SJCRH30 (cell line): ENCODE results near the gene DNM3. TPM values are rescaled to one million over a fixed set of nuclear protein-coding genes. Genes with fewer than 3 reads are reported as not detected.

Experiments
- DNase-seq, 2 experiments: peaks; one replicate each; pipeline ENCODE4 v3.0.0-alpha.2; 2015 to 2020
- H3K27ac ChIP-seq: fragments of 250-450 bp; sonication (Bioruptor Pico); 2 replicates; pipeline ENCODE4 v1.5.1; 2020; ENCODE audit warnings: mild to moderate bottlenecking, moderate library complexity
- H3K27me3 ChIP-seq: fragments of 250-450 bp; sonication (Bioruptor Pico); 2 replicates; pipeline ENCODE4 v1.5.1; 2020; ENCODE audit warnings: mild to moderate bottlenecking, moderate library complexity
- H3K36me3 ChIP-seq: fragments of 250-450 bp; sonication (Bioruptor Pico); 2 replicates; pipeline ENCODE4 v1.5.1; 2020; ENCODE audit warnings: mild to moderate bottlenecking, moderate library complexity
- H3K4me1 ChIP-seq: fragments of 250-450 bp; sonication (Bioruptor Pico); 2 replicates; pipeline ENCODE4 v1.5.1; 2020; ENCODE audit warnings: mild to moderate bottlenecking, moderate library complexity
- H3K4me3 ChIP-seq: fragments of 250-450 bp; sonication (Bioruptor Pico); 2 replicates; pipeline ENCODE4 v1.5.1; 2020; ENCODE audit warnings: mild to moderate bottlenecking, moderate library complexity
- H3K9me3 ChIP-seq: fragments of 250-450 bp; sonication (Bioruptor Pico); replicated peaks from 2 replicates; pipeline ENCODE4 v1.5.1; 2020; ENCODE audit warnings: mild to moderate bottlenecking, moderate library complexity
- total RNA-seq: library from RNA; depleted of rRNA; stranded (reverse); fragments of >200 nt; shearing (Covaris generic); gene quantifications from 2 replicates; pipeline ENCODE4 v1.2.3, GENCODE V29; 2014

Gene DNM3
- total RNA-seq, 1 experiment from 2014 or later, result 13.7 TPM

- Histone ChIP-seq H3K27me3 (no peaks in the 10 kb centered on the region), H3K4me1 (no peaks in the 10 kb centered on the region), H3K9me3 (no peaks in the 10 kb centered on the region), H3K4me3 (no peak overlapping the region), H3K27ac (no peak overlapping the region), H3K36me3 (no peaks in the 10 kb centered on the region)
- no peak for DNase-seq
These were observed 3.1 kb downstream of the DNM3 start for GRCh38 chr1:171844381-171844780.

DNA sequence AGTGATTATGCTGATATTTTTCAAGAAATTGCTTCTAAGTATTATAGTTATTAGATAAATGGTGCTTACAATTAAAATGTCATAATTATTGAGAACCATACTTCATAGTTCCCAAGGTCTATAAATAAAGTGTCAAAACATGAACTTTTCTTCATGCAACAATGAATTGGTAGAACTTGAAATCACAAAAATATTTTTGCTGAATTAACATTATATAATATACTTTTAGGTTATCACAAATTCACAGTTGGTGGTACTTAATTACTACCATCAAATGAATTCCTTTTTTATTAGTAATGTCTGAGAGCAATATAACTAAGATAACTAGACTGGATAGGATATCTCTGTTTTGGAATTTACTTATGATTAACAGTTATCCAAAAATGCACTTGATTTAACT is 4.7 kb downstream of the DNM3 start:
- H3K27me3 ChIP-seq, result no peaks in the 10 kb centered on the region
- H3K36me3 ChIP-seq, result no peaks in the 10 kb centered on the region
- DNase-seq, result no peak
- H3K4me3 ChIP-seq, result no peak overlapping the region
- no peak overlapping the region for H3K27ac ChIP-seq
- no peaks in the 10 kb centered on the region for H3K4me1 ChIP-seq
- H3K9me3 ChIP-seq, result no peaks in the 10 kb centered on the region

DNA sequence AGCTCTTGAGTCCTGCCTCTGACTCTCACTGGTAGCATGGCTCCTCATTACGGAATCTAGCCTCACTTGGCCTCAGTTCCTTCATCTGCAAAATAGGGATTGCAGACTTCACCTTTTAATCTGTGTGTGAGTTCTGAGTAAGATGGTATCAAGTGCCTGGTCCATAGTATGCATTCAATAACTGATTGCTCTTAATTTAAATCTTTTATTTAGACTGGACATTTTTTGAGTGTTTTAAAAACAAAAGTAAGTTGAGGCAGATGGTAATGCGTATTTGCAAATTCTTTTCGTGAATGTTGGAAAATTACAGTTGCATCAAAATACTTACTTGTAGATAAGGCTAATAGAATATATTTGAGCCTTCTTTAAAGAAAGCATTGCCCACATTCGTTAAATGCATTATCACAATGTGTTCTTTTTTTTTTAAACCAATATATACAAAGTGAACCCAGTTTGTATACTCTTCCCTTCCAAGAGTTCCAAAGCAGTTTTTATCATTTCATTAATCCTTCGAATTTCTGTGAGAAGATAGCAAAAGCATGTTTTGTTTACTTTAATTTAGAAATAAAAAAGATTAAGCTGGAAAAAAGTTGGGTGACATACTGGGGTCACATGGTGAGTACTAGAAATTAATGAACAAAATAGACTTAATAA is 8.1 kb downstream of the DNM3 start:
- no peaks in the 10 kb centered on the region for H3K9me3 ChIP-seq
- 0 out of 2 replicates have a peak, but pooled peaks cover 3% of the 10 kb centered on the region for H3K4me1 ChIP-seq
- H3K36me3 ChIP-seq, result no peaks in the 10 kb centered on the region
- no peaks in the 10 kb centered on the region for H3K27me3 ChIP-seq
- DNase-seq, result no peak
- H3K4me3 ChIP-seq, result no peak overlapping the region
- no peak overlapping the region for H3K27ac ChIP-seq

DNA sequence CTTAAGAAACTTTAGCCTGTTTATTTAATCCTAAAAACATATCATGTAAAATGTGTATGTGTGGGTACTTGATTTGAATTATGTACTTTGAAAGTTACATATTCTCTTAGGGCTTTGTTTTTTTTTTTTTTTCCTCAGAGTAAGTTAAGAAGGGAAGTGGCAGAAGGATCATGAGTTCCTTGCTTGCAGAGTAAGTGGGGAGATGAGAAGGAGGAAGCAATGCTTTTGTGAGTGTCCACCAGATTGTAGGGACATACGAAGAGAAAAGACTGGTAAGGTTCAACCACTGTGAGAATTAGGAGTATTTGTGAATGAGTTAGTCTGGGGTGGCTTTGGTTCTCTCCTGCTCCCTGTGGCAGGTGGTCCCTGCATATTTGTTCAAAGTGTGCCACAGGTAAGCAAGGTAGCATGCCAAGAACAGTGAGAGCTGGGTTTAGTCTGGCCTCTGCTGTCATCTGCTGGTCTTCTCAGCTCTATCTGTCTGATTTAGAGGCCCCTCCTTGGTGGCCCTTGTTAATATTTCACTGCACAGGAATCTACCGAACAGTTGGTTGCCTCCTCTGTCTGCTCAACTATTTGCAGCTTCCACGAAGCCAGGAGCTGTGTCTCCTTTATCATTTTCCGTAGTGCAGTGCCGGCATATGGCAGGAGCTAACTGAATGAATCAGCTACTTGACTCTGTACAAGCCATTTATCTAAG is 9.5 kb downstream of the DNM3 start:
- no peak overlapping the region for H3K4me3 ChIP-seq
- H3K27ac ChIP-seq, result no peak overlapping the region
- no peaks in the 10 kb centered on the region for H3K36me3 ChIP-seq
- no peaks in the 10 kb centered on the region for H3K27me3 ChIP-seq
- H3K9me3 ChIP-seq, result no peaks in the 10 kb centered on the region
- DNase-seq, result no peak
- H3K4me1 ChIP-seq, result 0 out of 2 replicates have a peak, but pooled peaks cover 3% of the 10 kb centered on the region

GRCh38 chr1:171852272-171852671 is 11.0 kb downstream of the DNM3 start:
- H3K36me3 ChIP-seq, result no peaks in the 10 kb centered on the region
- H3K27ac ChIP-seq, result no peak overlapping the region
- no peaks in the 10 kb centered on the region for H3K27me3 ChIP-seq
- no peaks in the 10 kb centered on the region for H3K9me3 ChIP-seq
- H3K4me3 ChIP-seq, result no peak overlapping the region
- H3K4me1 ChIP-seq, result 0 out of 2 replicates have a peak, but pooled peaks cover 3% of the 10 kb centered on the region
- no peak for DNase-seq

GRCh38 chr1:171855381-171855780 is 14.1 kb downstream of the DNM3 start:
- no peaks in the 10 kb centered on the region for H3K36me3 ChIP-seq
- no peak for DNase-seq
- H3K4me1 ChIP-seq, result 0 out of 2 replicates have a peak, but pooled peaks cover 3% of the 10 kb centered on the region
- H3K27me3 ChIP-seq, result no peaks in the 10 kb centered on the region
- no peak overlapping the region for H3K27ac ChIP-seq
- H3K9me3 ChIP-seq, result no peaks in the 10 kb centered on the region; the same call in 1 of the 2 replicates
- no peak overlapping the region for H3K4me3 ChIP-seq

DNA sequence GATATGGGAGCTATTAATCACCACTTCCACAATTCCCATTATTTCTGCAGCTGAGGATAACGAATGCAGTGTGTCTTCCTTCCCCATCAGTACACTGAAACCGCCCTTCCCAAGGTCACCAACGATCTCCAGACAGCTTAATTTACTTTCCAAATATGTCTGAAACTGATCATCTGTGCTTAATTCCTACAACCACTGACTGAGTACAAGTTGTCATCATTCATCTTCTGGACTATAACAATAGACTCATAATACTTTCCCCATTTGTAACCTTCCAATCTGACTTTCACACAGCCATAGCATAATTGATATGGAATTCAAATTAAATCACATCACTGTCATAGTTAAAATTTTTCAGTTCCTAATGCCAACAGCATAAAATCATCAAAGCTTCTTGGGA is 17.4 kb downstream of the DNM3 start:
- H3K4me1 ChIP-seq, result no peaks in the 10 kb centered on the region
- H3K36me3 ChIP-seq, result no peaks in the 10 kb centered on the region
- H3K27me3 ChIP-seq, result no peaks in the 10 kb centered on the region
- no peaks in the 10 kb centered on the region; the same call in 1 of the 2 replicates for H3K9me3 ChIP-seq
- H3K4me3 ChIP-seq, result no peak overlapping the region
- no peak for DNase-seq
- H3K27ac ChIP-seq, result no peak overlapping the region

DNA sequence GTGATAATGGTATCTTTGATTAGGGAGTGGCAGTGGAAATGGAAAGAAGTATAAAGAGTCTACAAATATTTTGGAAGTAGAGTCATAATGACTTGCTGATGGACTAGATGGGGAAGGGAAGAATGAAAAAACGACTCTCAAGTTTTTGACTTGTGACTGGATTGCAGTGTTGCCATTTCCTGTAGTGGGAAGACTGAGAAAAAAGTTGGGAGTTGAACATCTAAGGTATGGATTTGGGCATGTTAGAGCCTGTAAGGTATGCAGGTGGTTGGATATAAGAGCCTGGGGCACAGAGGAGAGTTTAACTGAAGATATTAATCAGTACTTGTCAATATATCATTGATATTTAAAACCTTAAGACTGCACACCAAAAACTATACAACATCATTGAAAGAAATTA is 19.4 kb downstream of the DNM3 start:
- Histone ChIP-seq H3K27ac (no peak overlapping the region), H3K9me3 (no peaks in the 10 kb centered on the region; the same call in 1 of the 2 replicates), H3K4me3 (no peak overlapping the region), H3K27me3 (no peaks in the 10 kb centered on the region), H3K4me1 (no peaks in the 10 kb centered on the region), H3K36me3 (no peaks in the 10 kb centered on the region)
- DNase-seq, result no peak

GRCh38 chr1:171863531-171863930 is 22.2 kb downstream of the DNM3 start:
- H3K4me3 ChIP-seq, result no peak overlapping the region
- H3K27me3 ChIP-seq, result no peaks in the 10 kb centered on the region
- H3K27ac ChIP-seq, result no peak overlapping the region
- DNase-seq, result no peak
- H3K4me1 ChIP-seq, result no peaks in the 10 kb centered on the region; the same call in 1 of the 2 replicates
- H3K36me3 ChIP-seq, result no peaks in the 10 kb centered on the region
- H3K9me3 ChIP-seq, result no peaks in the 10 kb centered on the region

- H3K9me3 ChIP-seq, result no peaks in the 10 kb centered on the region
These were observed 23.0 kb downstream of the DNM3 start for GRCh38 chr1:171864308-171864707.

GRCh38 chr1:171865106-171865505 is 23.8 kb downstream of the DNM3 start:
- no peaks in the 10 kb centered on the region; the same call in 1 of the 2 replicates for H3K4me1 ChIP-seq
- no peaks in the 10 kb centered on the region for H3K9me3 ChIP-seq
- H3K27me3 ChIP-seq, result no peaks in the 10 kb centered on the region
- DNase-seq, result no peak
- H3K4me3 ChIP-seq, result no peak overlapping the region
- no peaks in the 10 kb centered on the region for H3K36me3 ChIP-seq
- H3K27ac ChIP-seq, result no peak overlapping the region

More at GRCh38 chr1:171864308-171864707, 23.0 kb downstream of the DNM3 start:
- Histone ChIP-seq H3K4me3 (no peak overlapping the region), H3K27ac (no peak overlapping the region), H3K27me3 (no peaks in the 10 kb centered on the region), H3K36me3 (no peaks in the 10 kb centered on the region), H3K4me1 (no peaks in the 10 kb centered on the region; the same call in 1 of the 2 replicates)
- no peak for DNase-seq

DNA sequence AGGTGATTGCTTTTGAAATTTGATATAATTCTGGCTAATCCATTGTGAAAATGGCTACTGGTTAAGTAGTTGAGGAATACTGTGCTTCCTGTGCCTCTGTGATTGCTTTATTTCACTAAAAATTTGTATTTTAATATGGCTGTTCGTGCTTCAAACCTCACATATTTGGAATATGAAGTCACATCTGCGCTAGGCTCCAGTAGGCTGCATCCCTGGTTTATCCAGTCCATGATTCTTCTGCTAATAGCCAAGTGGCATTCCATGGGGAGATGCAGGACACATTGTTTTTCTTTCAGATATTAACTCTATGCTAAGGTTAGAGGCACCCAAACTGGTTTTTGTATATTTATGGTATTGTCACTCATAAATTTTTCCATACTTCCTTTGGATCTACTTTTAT is 25.9 kb downstream of the DNM3 start:
- Histone ChIP-seq H3K4me3 (no peak overlapping the region), H3K9me3 (no peaks in the 10 kb centered on the region), H3K4me1 (no peaks in the 10 kb centered on the region; the same call in 1 of the 2 replicates), H3K36me3 (no peaks in the 10 kb centered on the region), H3K27ac (no peak overlapping the region), H3K27me3 (no peaks in the 10 kb centered on the region)
- no peak for DNase-seq

- H3K9me3 ChIP-seq, result no peaks in the 10 kb centered on the region
- no peaks in the 10 kb centered on the region for H3K36me3 ChIP-seq
- H3K4me3 ChIP-seq, result no peak overlapping the region
- peak; percentile 22 to 32 for DNase-seq
- H3K4me1 ChIP-seq, result no peaks in the 10 kb centered on the region; the same call in 1 of the 2 replicates
- no peaks in the 10 kb centered on the region for H3K27me3 ChIP-seq
- H3K27ac ChIP-seq, result no peak overlapping the region
These were observed 27.0 kb downstream of the DNM3 start for GRCh38 chr1:171868217-171868803.

DNA sequence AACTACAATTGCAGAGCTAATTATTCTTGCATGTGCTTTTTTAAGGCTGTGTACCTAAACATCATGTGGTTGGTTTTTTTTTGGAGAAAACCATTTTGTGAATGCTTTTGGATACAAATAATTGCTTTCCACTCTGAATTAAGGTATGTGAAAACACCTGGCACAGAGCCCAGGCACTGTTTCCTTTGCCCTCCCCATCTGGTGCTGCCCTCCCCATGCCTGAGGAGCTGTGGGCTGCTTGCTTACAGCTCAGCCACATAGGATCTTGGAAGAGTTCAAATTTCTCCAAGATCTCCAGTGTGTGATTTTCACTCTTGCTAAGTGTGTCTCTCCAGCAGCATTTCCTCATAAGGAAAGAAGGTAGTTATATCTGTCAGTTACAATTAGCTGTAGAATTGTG is 27.8 kb downstream of the DNM3 start:
- Histone ChIP-seq H3K27ac (no peak overlapping the region), H3K36me3 (no peaks in the 10 kb centered on the region), H3K9me3 (no peaks in the 10 kb centered on the region), H3K4me3 (no peak overlapping the region), H3K27me3 (no peaks in the 10 kb centered on the region), H3K4me1 (no peaks in the 10 kb centered on the region; the same call in 1 of the 2 replicates)
- no peak for DNase-seq

- Histone ChIP-seq H3K27me3 (no peaks in the 10 kb centered on the region), H3K9me3 (no peaks in the 10 kb centered on the region), H3K4me1 (no peaks in the 10 kb centered on the region; the same call in 1 of the 2 replicates), H3K36me3 (no peaks in the 10 kb centered on the region), H3K4me3 (no peak overlapping the region), H3K27ac (no peak overlapping the region)
- DNase-seq, result no peak
These were observed 30.6 kb downstream of the DNM3 start for GRCh38 chr1:171871848-171872247.
